Gastrocnemius medialis (tissue), 4 donors: Measurements from ENCODE around the gene ZNF622. TPM values are rescaled to one million over a fixed set of nuclear protein-coding genes. Genes with fewer than 3 reads are reported as not detected.

Source experiments
- ATAC-seq, 2 donors: fragments of 150-250 bp; one replicate each; pipeline ENCODE4 v1.9.1; 2016
- DNase-seq, 2 donors: peaks; one replicate each; pipeline ENCODE4 v3.0.0-alpha.2; 2019
- H3K27ac ChIP-seq, 4 donors: fragments of 200-600 bp; sonication (generic); 1 replicate in 1 of 4; 2 replicates in 3 of 4; pipeline ENCODE4 v1.5.1; 2016 to 2018; ENCODE audit warnings: mild to moderate bottlenecking in 2 of 4, moderate library complexity in 1 of 4
- H3K27me3 ChIP-seq, 3 donors: fragments of 200-600 bp; sonication (generic) in 2 of 3; 1 replicate in 1 of 3; 2 replicates in 2 of 3; pipeline versions ENCODE4 v1.5.1 to v1.6.0; 2016 to 2019; ENCODE audit warnings: mild to moderate bottlenecking in 1 of 3, moderate library complexity in 1 of 3
- H3K36me3 ChIP-seq, 2 donors: fragments of 200-600 bp; sonication (generic) in 1 of 2; one replicate each; pipeline ENCODE4 v1.5.1; 2017 to 2018
- H3K4me1 ChIP-seq, 2 donors: fragments of 200-600 bp; sonication (generic) in 1 of 2; one replicate each; pipeline ENCODE4 v1.5.1; 2016 to 2017; ENCODE audit warnings: mild to moderate bottlenecking in 2 of 2
- H3K4me3 ChIP-seq, 4 donors: fragments of 200-600 bp; sonication (generic) in 3 of 4; 1 replicate in 1 of 4; 2 replicates in 3 of 4; pipeline ENCODE4 v1.5.1; 2016 to 2019; ENCODE audit warnings: mild to moderate bottlenecking in 2 of 4
- H3K9me3 ChIP-seq, 3 donors: fragments of 200-600 bp; sonication (generic) in 2 of 3; 1 replicate in 1 of 3; 2 replicates in 2 of 3; pipeline ENCODE4 v1.5.1; 2016 to 2019
- POLR2A ChIP-seq, 2 donors: fragments of 450-650 bp; IDR thresholded peaks; one replicate each; pipeline ENCODE4 v1.6.1; 2017; ENCODE audit warnings: antibody characterized with exemption in 2 of 2, mild to moderate bottlenecking in 2 of 2, moderate library complexity in 2 of 2
- in situ Hi-C, 4 donors: fragments of 200-750 bp; cut with MboI; loops; one replicate each; pipeline versions ENCODE4 v1.15.0 to v1.8.0; 2017; ENCODE audit warnings: low sequenced_read_pairs in 4 of 4
- intact Hi-C: fragments of 100-400 bp; cut with DNase I; formaldehyde crosslinking; loops from one replicate; pipeline ENCODE4 v1.15.1; 2023; ENCODE audit warnings: low total_unique reads
- total RNA-seq, 4 donors: library from RNA; depleted of rRNA; stranded (reverse); fragments of >200 nt; gene quantifications; one replicate each; pipeline versions ENCODE4 v1.1.0 to v1.2.3, GENCODE V29; 2016
- TF ChIP-seq, protein P1 (sequence below), 5 experiments: fragments of 450-650 bp in 3 of 5; fragments of 200-600 bp in 2 of 5; sonication (generic) in 2 of 5; IDR thresholded peaks in 4 of 5; conservative IDR thresholded peaks in 1 of 5; 1 replicate in 4 of 5; 2 replicates in 1 of 5; pipeline ENCODE4 v1.5.1; 2016 to 2019; ENCODE audit warnings: antibody characterized with exemption in 5 of 5, mild to moderate bottlenecking in 3 of 5, moderate library complexity in 3 of 5

ZNF622 gene
- total RNA-seq, 4 donors from 2014 or later: 44.8 to 150 (median 75.1) TPM

DNA sequence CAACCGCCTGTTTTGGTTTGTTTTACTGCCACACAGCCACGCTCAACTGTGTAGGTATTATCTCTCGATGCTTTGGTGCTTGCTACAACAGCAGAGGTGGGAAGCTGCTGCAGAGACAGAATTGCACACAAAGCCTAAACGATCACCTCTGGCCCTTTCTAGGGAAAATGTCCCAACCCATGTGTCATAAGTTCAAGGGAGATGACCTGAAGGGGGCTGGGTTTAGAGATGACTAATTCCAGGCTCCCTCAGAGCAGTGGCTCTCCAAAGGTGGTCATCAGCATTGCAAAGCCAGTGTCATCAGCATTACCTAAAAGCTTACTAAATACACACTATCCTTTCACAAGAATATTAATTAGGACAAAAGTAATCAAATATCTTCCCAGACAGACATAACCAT, 10.9 kb downstream of the ZNF622 start:
- peaks cover 2 to 42% of the 10 kb centered on the region in 2 donors for H3K36me3 ChIP-seq
- intact Hi-C loops: loop anchor here (5.0 to 10.0 kb wide), 2 partner anchors 213 to 320 kb away; no protein-coding TSS in a partner anchor

DNA sequence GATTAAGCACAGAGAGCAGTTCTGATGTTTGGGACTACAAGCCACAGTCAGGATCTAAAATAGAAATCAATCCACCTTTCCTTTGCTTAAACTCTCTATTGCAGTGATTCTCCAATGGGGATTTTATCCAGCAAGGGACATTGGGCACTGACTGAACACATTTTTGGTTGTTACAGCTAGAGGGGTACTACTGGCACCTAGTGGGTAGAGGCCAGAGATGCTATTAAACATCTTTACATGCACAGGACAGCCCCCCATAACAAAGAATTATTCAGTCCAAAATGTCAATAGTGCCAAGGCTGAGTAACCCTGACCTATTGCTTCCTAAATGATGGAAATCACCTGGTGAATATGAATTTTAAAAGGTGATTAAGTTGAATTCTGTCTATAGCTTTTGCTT, 12.0 kb downstream of the ZNF622 start:
- Histone ChIP-seq H3K4me1 (peaks cover 41 to 45% of the 10 kb centered on the region in 2 donors), H3K27me3 (no peaks in the 10 kb centered on the region), H3K4me3 (no peak overlapping the region), H3K9me3 (no peaks in the 10 kb centered on the region), H3K27ac (no peak overlapping the region), H3K36me3 (peaks cover 2 to 50% of the 10 kb centered on the region in 2 donors)
- intact Hi-C loops (loop anchor here (10.0 kb wide), 1 partner anchor 321 kb away; no protein-coding TSS in a partner anchor), in situ Hi-C loops (loop anchor here in 3 of 4 donors (25.0 kb wide), 2 partner anchors 334 to 734 kb away; no protein-coding TSS in a partner anchor)
- no peak for DNase-seq
- no peak for ATAC-seq
- TF ChIP-seq, protein P1, sequence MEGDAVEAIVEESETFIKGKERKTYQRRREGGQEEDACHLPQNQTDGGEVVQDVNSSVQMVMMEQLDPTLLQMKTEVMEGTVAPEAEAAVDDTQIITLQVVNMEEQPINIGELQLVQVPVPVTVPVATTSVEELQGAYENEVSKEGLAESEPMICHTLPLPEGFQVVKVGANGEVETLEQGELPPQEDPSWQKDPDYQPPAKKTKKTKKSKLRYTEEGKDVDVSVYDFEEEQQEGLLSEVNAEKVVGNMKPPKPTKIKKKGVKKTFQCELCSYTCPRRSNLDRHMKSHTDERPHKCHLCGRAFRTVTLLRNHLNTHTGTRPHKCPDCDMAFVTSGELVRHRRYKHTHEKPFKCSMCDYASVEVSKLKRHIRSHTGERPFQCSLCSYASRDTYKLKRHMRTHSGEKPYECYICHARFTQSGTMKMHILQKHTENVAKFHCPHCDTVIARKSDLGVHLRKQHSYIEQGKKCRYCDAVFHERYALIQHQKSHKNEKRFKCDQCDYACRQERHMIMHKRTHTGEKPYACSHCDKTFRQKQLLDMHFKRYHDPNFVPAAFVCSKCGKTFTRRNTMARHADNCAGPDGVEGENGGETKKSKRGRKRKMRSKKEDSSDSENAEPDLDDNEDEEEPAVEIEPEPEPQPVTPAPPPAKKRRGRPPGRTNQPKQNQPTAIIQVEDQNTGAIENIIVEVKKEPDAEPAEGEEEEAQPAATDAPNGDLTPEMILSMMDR (IDR thresholded peaks at IDR 0.05 in 4 of 5, conservative IDR thresholded peaks at IDR 0.05 in 1 of 5): no peak
- TF ChIP-seq POLR2A (IDR thresholded peaks at IDR 0.05): no peak

More for the DNA sequence above, 10.9 kb downstream of the ZNF622 start:
- DNase-seq (no peak), ATAC-seq (no peak)
- Histone ChIP-seq H3K27ac (peak overlapping the region in 1 of 4 donors; percentile 92), H3K9me3 (no peaks in the 10 kb centered on the region), H3K4me3 (no peak overlapping the region), H3K27me3 (no peaks in the 10 kb centered on the region), H3K4me1 (peaks cover 52 to 56% of the 10 kb centered on the region in 2 donors)
- no peak for TF ChIP-seq POLR2A (IDR thresholded peaks at IDR 0.05)
- TF ChIP-seq, protein P1 (IDR thresholded peaks at IDR 0.05 in 4 of 5, conservative IDR thresholded peaks at IDR 0.05 in 1 of 5): no peak
- in situ Hi-C loops: loop anchor here in 3 of 4 donors (5.0 to 25.0 kb wide), 3 partner anchors 98 to 733 kb away; no protein-coding TSS in a partner anchor

DNA sequence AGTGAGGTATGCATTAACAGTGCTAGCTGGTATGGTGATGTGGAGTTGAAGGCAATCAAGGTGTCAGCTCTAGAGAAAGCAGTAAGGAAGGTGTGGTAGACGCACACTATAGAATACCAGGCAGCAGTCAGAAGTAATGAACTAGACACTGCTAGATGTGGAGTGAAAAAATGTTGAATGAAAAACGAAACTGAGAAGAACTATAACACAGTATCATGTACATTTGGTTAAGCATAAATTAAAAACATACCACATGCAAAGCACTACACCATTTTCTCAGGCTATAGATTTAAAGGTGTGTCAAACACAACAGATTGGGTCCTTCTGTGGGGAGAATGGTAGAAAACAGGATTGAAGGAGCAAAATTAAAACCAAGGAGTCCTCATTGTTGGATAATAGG, 15.4 kb downstream of the ZNF622 start:
- Histone ChIP-seq H3K9me3 (no peaks in the 10 kb centered on the region), H3K27me3 (no peaks in the 10 kb centered on the region), H3K4me3 (no peak overlapping the region), H3K36me3 (peaks cover 2 to 74% of the 10 kb centered on the region in 2 donors), H3K27ac (no peak overlapping the region), H3K4me1 (peaks cover 9 to 10% of the 10 kb centered on the region in 2 donors)
- intact Hi-C loops (loop anchor here (10.0 kb wide), 1 partner anchor 325 kb away; no protein-coding TSS in a partner anchor), in situ Hi-C loops (loop anchor here in 3 of 4 donors (25.0 kb wide), 2 partner anchors 337 to 737 kb away; no protein-coding TSS in a partner anchor)
- ATAC-seq (no peak), DNase-seq (no peak)
- no peak for TF ChIP-seq POLR2A (IDR thresholded peaks at IDR 0.05)
- TF ChIP-seq, protein P1 (IDR thresholded peaks at IDR 0.05 in 4 of 5, conservative IDR thresholded peaks at IDR 0.05 in 1 of 5): no peak

DNA sequence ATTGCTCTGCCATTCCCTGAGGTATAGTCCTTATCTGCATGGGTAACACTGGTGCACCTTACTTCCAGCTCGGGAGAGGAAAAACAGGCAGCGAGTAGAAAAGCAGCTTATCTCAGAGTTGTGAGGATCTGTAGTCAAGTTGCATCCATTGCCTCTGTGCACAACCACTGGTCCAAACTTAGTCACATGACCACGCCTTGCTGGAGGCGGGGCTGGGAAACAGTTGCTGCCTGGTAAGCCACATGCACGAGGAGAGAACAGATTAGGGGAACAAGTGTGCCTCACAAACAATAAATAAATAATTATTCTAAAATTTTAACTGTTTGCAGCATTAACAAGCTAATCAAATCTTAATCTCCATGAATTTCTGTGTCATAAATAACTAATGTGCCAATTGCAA, 18.6 kb downstream of the ZNF622 start:
- Histone ChIP-seq H3K4me3 (no peak overlapping the region), H3K9me3 (no peaks in the 10 kb centered on the region), H3K4me1 (no peaks in the 10 kb centered on the region), H3K36me3 (peaks cover 2 to 62% of the 10 kb centered on the region in 2 donors), H3K27ac (no peak overlapping the region), H3K27me3 (no peaks in the 10 kb centered on the region)
- intact Hi-C loops (no loop called here), in situ Hi-C loops (loop anchor here in 1 of 4 donors (25.0 kb wide), 1 partner anchor 285 kb away; no protein-coding TSS in a partner anchor)
- DNase-seq: no peak
- no peak for ATAC-seq
- TF ChIP-seq, protein P1 (IDR thresholded peaks at IDR 0.05 in 4 of 5, conservative IDR thresholded peaks at IDR 0.05 in 1 of 5): no peak
- TF ChIP-seq POLR2A (IDR thresholded peaks at IDR 0.05): no peak
